GM10266 (cell line): Measurements from ENCODE around the gene KHDC3L.
"Not testable (repeated sequence)": the region's sequence is repeated elsewhere in the genome, so short reads cannot be mapped to it uniquely, and the experiment has no call there.

ENCODE experiments used
- DNase-seq: peaks from one replicate; pipeline ENCODE4 v3.0.0; 2012; ENCODE audit errors: extremely low spot score
- CTCF ChIP-seq: IDR thresholded peaks from 2 replicates; pipeline ENCODE4 v1.5.1; 2012; ENCODE audit warnings: mild to moderate bottlenecking, low read depth; ENCODE audit not compliant: control insufficient read depth, insufficient read depth; ENCODE audit errors: missing control alignments

Gene KHDC3L

GRCh38 chr6:73369563-73369962 is 7.1 kb downstream of the KHDC3L start, which contains the start of gene OOEP:
TSS of gene OOEP (minus strand) at chr6:73369897. CDS start at chr6:73369792, 105 bp downstream.
- peak; percentile 1 for DNase-seq
- no peak for TF ChIP-seq CTCF

GRCh38 chr6:73371984-73372383 is 9.5 kb downstream of the KHDC3L start:
- TF ChIP-seq CTCF = no peak
- no peak for DNase-seq

GRCh38 chr6:73372516-73372915 is 10.1 kb downstream of the KHDC3L start:
- no peak for DNase-seq
- TF ChIP-seq CTCF = no peak

GRCh38 chr6:73375216-73375615 is 12.8 kb downstream of the KHDC3L start:
- no peak for TF ChIP-seq CTCF
- no peak for DNase-seq

- no peak for TF ChIP-seq CTCF
- DNase-seq = no peak
These were observed 14.8 kb downstream of the KHDC3L start for GRCh38 chr6:73377225-73377624.

- DNase-seq = not testable (repeated sequence)
These were observed 19.1 kb downstream of the KHDC3L start for GRCh38 chr6:73381531-73381930.

GRCh38 chr6:73382462-73383113 is 20.1 kb downstream of the KHDC3L start:
- DNase-seq = no peak
- TF ChIP-seq CTCF = no peak

- TF ChIP-seq CTCF = no peak
- DNase-seq = no peak
These were observed 26.0 kb downstream of the KHDC3L start for GRCh38 chr6:73388433-73388799.
